Prostate gland (tissue), 2 donors: ENCODE measurements around the gene DNM1L.

Experiments used
- CTCF ChIP-seq, 4 experiments: fragments of 200-600 bp in 2 of 4; fragments of 450-650 bp in 2 of 4; sonication (generic) in 2 of 4; IDR thresholded peaks; 1 replicate in 3 of 4; 2 replicates in 1 of 4; pipeline ENCODE4 v1.5.1; 2016 to 2019; ENCODE audit warnings: antibody characterized with exemption in 4 of 4, mild to moderate bottlenecking in 2 of 4, moderate library complexity in 2 of 4
- POLR2A ChIP-seq: fragments of 450-650 bp; IDR thresholded peaks from one replicate; pipeline ENCODE4 v1.6.1; 2016; ENCODE audit warnings: antibody characterized with exemption, mild to moderate bottlenecking
- POLR2AphosphoS5 ChIP-seq: sonication (generic); formaldehyde crosslinking; IDR thresholded peaks from one replicate; pipeline ENCODE4 v1.6.1; 2017; ENCODE audit warnings: antibody characterized with exemption

- TF ChIP-seq POLR2A (no peak), CTCF (IDR thresholded peaks at IDR 0.05) (no peak), POLR2AphosphoS5 (no peak)
Observed at GRCh38 chr12:32770141-32770540, 91.0 kb downstream of the DNM1L start.
